ENCODE results near the gene PPP3CA. TPM values are rescaled to one million over a fixed set of nuclear protein-coding genes. Genes with fewer than 3 reads are reported as not detected.
"Not testable (repeated sequence)": the region's sequence is repeated elsewhere in the genome, so short reads cannot be mapped to it uniquely, and the experiment has no call there.

Gene PPP3CA
- total RNA-seq, 4 donors from 2014 or later = 19.0 to 39.6 (median 20.3) TPM

DNA sequence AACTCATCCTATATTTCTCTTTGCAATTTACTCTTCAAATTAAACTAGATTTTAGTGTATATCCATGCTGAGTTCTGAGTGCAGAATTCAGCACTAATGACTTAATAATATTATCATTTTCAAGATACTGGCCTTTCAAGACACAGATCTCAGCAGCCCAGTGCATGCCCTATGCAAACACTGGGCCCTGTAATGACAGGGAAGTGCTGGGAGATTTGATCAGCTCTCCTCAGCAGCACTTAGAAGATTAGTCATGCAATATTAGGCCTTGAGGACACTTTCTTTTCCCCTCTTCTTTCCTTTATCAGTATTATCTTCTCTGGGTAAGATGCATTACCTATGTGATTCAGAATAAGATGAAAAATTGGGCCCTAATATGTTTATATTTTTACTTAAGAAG lies 207.1 kb downstream of the PPP3CA start:
- Histone ChIP-seq H3K36me3 (no peaks in the 10 kb centered on the region), H3K4me1 (peaks cover 0 to 4% (median 0%) of the 10 kb centered on the region in 4 donors), H3K4me3 (no peak overlapping the region), H3K9me3 (no peaks in the 10 kb centered on the region), H3K27ac (no peak overlapping the region), H3K27me3 (no peaks in the 10 kb centered on the region)
- DNase-seq = no peak
- TF ChIP-seq POLR2A (IDR thresholded peaks at IDR 0.05) (no peak), CTCF (IDR thresholded peaks at IDR 0.05) (no peak)

GRCh38 chr4:101136373-101137370 lies 210.7 kb downstream of the PPP3CA start:
- Histone ChIP-seq H3K27ac (no peak overlapping the region), H3K9me3 (no peaks in the 10 kb centered on the region), H3K4me3 (no peak overlapping the region), H3K27me3 (no peaks in the 10 kb centered on the region), H3K36me3 (no peaks in the 10 kb centered on the region), H3K4me1 (peaks cover 0 to 4% (median 0%) of the 10 kb centered on the region in 4 donors)
- no peak for DNase-seq
- TF ChIP-seq CTCF (IDR thresholded peaks at IDR 0.05) (no peak), POLR2A (IDR thresholded peaks at IDR 0.05) (no peak)

DNA sequence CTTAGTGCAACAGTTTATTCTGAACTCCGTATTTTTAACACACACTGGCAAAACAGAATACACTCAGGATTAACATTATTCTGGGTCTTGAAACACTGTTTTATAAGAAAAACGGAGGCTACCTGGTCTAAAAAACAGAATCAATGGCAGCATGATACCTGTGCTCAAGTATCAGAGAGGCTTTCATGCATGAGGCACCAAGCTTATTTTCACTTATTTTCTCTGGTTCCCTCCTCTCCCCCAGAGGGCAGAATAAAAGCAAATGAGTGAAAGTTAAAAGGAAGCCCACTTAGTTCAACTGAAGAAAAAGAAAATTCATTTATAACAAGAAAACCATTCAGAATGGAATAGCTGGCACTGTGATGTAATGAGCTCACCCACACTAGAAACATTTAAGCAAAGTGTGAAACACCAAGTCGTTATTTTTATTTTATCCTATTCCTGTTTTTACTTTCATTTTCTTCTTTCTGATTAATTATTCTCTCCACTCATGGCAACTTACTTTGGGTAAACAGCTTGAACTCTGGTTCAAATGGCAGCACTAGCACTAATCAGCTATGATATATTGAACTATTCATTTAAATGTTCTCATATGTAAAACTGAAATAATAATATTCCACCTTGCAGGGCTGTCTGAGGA lies 211.8 kb downstream of the PPP3CA start:
- no peak for DNase-seq
- Histone ChIP-seq H3K36me3 (no peaks in the 10 kb centered on the region), H3K4me3 (no peak overlapping the region), H3K4me1 (peaks cover 0 to 4% (median 0%) of the 10 kb centered on the region in 4 donors), H3K27me3 (no peaks in the 10 kb centered on the region), H3K9me3 (no peaks in the 10 kb centered on the region), H3K27ac (no peak overlapping the region)
- TF ChIP-seq POLR2A (IDR thresholded peaks at IDR 0.05) (no peak), CTCF (IDR thresholded peaks at IDR 0.05) (no peak)

- not testable (repeated sequence) for H3K36me3 ChIP-seq, H3K9me3 ChIP-seq, H3K4me1 ChIP-seq, H3K4me3 ChIP-seq, DNase-seq, H3K27me3 ChIP-seq, H3K27ac ChIP-seq
These were observed 216.3 kb downstream of the PPP3CA start for GRCh38 chr4:101131058-101131457.

- not testable (repeated sequence) for H3K27me3 ChIP-seq, H3K27ac ChIP-seq, H3K9me3 ChIP-seq, H3K4me3 ChIP-seq, DNase-seq, H3K4me1 ChIP-seq, H3K36me3 ChIP-seq
These were observed 218.4 kb downstream of the PPP3CA start for GRCh38 chr4:101128898-101129297.

GRCh38 chr4:101128473-101128872 lies 218.9 kb downstream of the PPP3CA start:
- H3K4me1 ChIP-seq = no peaks in the 10 kb centered on the region
- no peak for TF ChIP-seq POLR2A (IDR thresholded peaks at IDR 0.05)
- no peak for TF ChIP-seq CTCF (IDR thresholded peaks at IDR 0.05)
- no peak overlapping the region for H3K4me3 ChIP-seq
- H3K9me3 ChIP-seq = no peaks in the 10 kb centered on the region
- no peak overlapping the region for H3K27ac ChIP-seq
- H3K36me3 ChIP-seq = no peaks in the 10 kb centered on the region
- no peak for DNase-seq
- H3K27me3 ChIP-seq = no peaks in the 10 kb centered on the region

All from Peyer's patch (tissue), 4 donors.